Upper lobe of left lung (tissue), 6 donors: ENCODE measurements around the gene INPP5J. TPM values are rescaled to one million over a fixed set of nuclear protein-coding genes. Genes with fewer than 3 reads are reported as not detected.

Experiments
- ATAC-seq, 2 donors: fragments of 200-7000 bp; cut with Tn5 transposase; one replicate each; pipeline ENCODE4 v1.9.1; 2022; ENCODE audit warnings: mild to moderate bottlenecking in 2 of 2, moderate library complexity in 2 of 2; ENCODE audit not compliant: low FRiP score in 2 of 2
- DNase-seq, 2 donors: peaks; one replicate each; pipeline ENCODE4 v3.0.0-alpha.2; 2019 to 2020
- H3K27ac ChIP-seq, 4 donors: fragments of 200-600 bp; sonication (generic); one replicate each; pipeline ENCODE4 v1.5.1; 2016 to 2019
- H3K27me3 ChIP-seq, 4 donors: fragments of 200-600 bp; sonication (generic); one replicate each; pipeline ENCODE4 v1.5.1; 2017 to 2019
- H3K36me3 ChIP-seq, 4 donors: fragments of 200-600 bp; sonication (generic); one replicate each; pipeline ENCODE4 v1.5.1; 2016 to 2019
- H3K4me1 ChIP-seq, 4 donors: fragments of 200-600 bp; sonication (generic); one replicate each; pipeline ENCODE4 v1.5.1; 2018 to 2019
- H3K4me3 ChIP-seq, 4 donors: fragments of 200-600 bp; sonication (generic); one replicate each; pipeline ENCODE4 v1.5.1; 2017 to 2019; ENCODE audit warnings: mild to moderate bottlenecking in 2 of 4, moderate library complexity in 1 of 4
- H3K9me3 ChIP-seq, 4 donors: fragments of 200-600 bp; sonication (generic); one replicate each; pipeline ENCODE4 v1.5.1; 2018 to 2019
- EP300 ChIP-seq, 4 donors: sonication (generic); formaldehyde crosslinking; IDR thresholded peaks; one replicate each; pipeline ENCODE4 v1.5.1; 2017; ENCODE audit warnings: antibody characterized with exemption in 4 of 4, control low read depth in 2 of 4
- POLR2A ChIP-seq, 4 donors: fragments of 450-650 bp; IDR thresholded peaks; one replicate each; pipeline ENCODE4 v1.5.1; 2016 to 2017; ENCODE audit warnings: antibody characterized with exemption in 4 of 4, mild to moderate bottlenecking in 2 of 4
- POLR2AphosphoS5 ChIP-seq, 2 donors: sonication (generic); formaldehyde crosslinking; IDR thresholded peaks; one replicate each; pipeline ENCODE4 v1.5.1; 2017; ENCODE audit warnings: antibody characterized with exemption in 2 of 2
- WGBS, 2 donors: methylation state at CpG; one replicate each; pipeline ENCODE4 v1.1.5; 2017 to 2018; 5-methylcytosine and 5-hydroxymethylcytosine counted together
- total RNA-seq, 6 donors: library from RNA; depleted of rRNA in 4 of 6; stranded (reverse); fragments of >200 nt in 4 of 6; gene quantifications; one replicate each; pipeline versions ENCODE4 v1.1.0 to v1.2.1, GENCODE V29; 2016 to 2021
- TF ChIP-seq, protein P1 (sequence below), 6 experiments: fragments of 450-650 bp in 4 of 6; fragments of 200-600 bp in 2 of 6; sonication (generic) in 2 of 6; IDR thresholded peaks; one replicate each; pipeline ENCODE4 v1.5.1; 2016 to 2019; ENCODE audit warnings: antibody characterized with exemption in 6 of 6
- donor health status: DM: no; HTN: no; CAD: no; lungs with moderate emphysema.
- donor health status: DM: no; HTN: yes; CAD: no; lungs with severe emphysema.

INPP5J gene
- total RNA-seq, 6 donors from 2014 or later: 3.0 to 28.3 (median 6.2) TPM

- WGBS, 2 donors: 59 to 78% methylated on average over 3 to 5 of the region's 5 CpGs
- H3K4me1 ChIP-seq: peaks cover 18 to 25% (median 22%) of the 10 kb centered on the region in 4 donors
These were observed 50.8 kb downstream of the INPP5J start for GRCh38 chr22:31173386-31174145.

DNA sequence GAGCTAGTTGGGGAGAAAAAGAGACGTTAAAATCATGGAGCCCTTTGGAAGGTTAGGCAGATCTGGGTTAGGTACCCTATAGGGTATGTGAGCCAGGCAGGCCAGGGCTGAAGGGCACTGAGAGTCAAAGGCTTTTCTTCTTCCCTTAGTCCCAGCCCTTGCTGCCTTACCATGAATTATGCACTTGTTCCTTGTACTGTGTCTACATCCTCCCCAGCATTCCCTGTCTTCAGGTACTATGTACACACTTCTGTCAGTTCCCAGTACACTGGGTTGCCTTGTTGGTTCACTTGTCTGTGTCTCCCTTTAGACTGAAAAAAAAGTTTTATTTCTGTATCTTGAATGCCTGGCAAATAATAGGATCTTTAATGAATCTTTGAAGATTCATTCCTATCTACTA lies 54.2 kb downstream of the INPP5J start:
- no peak overlapping the region for H3K4me3 ChIP-seq
- ATAC-seq (no peak), DNase-seq (no peak)
- no peak overlapping the region for H3K27ac ChIP-seq
- H3K27me3 ChIP-seq: no peaks in the 10 kb centered on the region
- peaks cover 0 to 21% (median 1%) of the 10 kb centered on the region in 4 donors for H3K36me3 ChIP-seq
- H3K9me3 ChIP-seq: no peaks in the 10 kb centered on the region
- peaks cover 0 to 19% (median 10%) of the 10 kb centered on the region in 4 donors for H3K4me1 ChIP-seq
- TF ChIP-seq POLR2AphosphoS5 (IDR thresholded peaks at IDR 0.05) (no peak), EP300 (IDR thresholded peaks at IDR 0.05) (no peak), POLR2A (IDR thresholded peaks at IDR 0.05) (no peak)
- TF ChIP-seq, protein P1, sequence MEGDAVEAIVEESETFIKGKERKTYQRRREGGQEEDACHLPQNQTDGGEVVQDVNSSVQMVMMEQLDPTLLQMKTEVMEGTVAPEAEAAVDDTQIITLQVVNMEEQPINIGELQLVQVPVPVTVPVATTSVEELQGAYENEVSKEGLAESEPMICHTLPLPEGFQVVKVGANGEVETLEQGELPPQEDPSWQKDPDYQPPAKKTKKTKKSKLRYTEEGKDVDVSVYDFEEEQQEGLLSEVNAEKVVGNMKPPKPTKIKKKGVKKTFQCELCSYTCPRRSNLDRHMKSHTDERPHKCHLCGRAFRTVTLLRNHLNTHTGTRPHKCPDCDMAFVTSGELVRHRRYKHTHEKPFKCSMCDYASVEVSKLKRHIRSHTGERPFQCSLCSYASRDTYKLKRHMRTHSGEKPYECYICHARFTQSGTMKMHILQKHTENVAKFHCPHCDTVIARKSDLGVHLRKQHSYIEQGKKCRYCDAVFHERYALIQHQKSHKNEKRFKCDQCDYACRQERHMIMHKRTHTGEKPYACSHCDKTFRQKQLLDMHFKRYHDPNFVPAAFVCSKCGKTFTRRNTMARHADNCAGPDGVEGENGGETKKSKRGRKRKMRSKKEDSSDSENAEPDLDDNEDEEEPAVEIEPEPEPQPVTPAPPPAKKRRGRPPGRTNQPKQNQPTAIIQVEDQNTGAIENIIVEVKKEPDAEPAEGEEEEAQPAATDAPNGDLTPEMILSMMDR (IDR thresholded peaks at IDR 0.05): no peak
- WGBS, 2 donors: 75 to 90% methylated on average over 1 of the region's 1 CpG

More at GRCh38 chr22:31173386-31174145, 50.8 kb downstream of the INPP5J start:
- DNase-seq (no peak), ATAC-seq (no peak)
- H3K36me3 ChIP-seq: peaks cover 0 to 24% (median 0%) of the 10 kb centered on the region in 4 donors
- no peak overlapping the region for H3K4me3 ChIP-seq
- no peaks in the 10 kb centered on the region for H3K9me3 ChIP-seq
- no peak for TF ChIP-seq POLR2AphosphoS5 (IDR thresholded peaks at IDR 0.05)
- TF ChIP-seq POLR2A (IDR thresholded peaks at IDR 0.05): no peak
- no peak for TF ChIP-seq EP300 (IDR thresholded peaks at IDR 0.05)
- TF ChIP-seq, protein P1 (IDR thresholded peaks at IDR 0.05): no peak
- H3K27ac ChIP-seq: peak overlapping the region in 2 of 4 donors; percentile 31 to 64
- no peaks in the 10 kb centered on the region for H3K27me3 ChIP-seq

GRCh38 chr22:31177420-31178162 lies 54.8 kb downstream of the INPP5J start:
- TF ChIP-seq EP300 (IDR thresholded peaks at IDR 0.05): no peak
- TF ChIP-seq, protein P1 (IDR thresholded peaks at IDR 0.05): no peak
- TF ChIP-seq POLR2AphosphoS5 (IDR thresholded peaks at IDR 0.05): no peak
- TF ChIP-seq POLR2A (IDR thresholded peaks at IDR 0.05): no peak
- 86 to 89% methylated on average over 6 of the region's 6 CpGs for WGBS, 2 donors
- Histone ChIP-seq H3K27me3 (no peaks in the 10 kb centered on the region), H3K4me1 (peaks cover 0 to 19% (median 10%) of the 10 kb centered on the region in 4 donors), H3K9me3 (no peaks in the 10 kb centered on the region), H3K27ac (no peak overlapping the region), H3K4me3 (no peak overlapping the region), H3K36me3 (peaks cover 0 to 26% (median 1%) of the 10 kb centered on the region in 4 donors)
- ATAC-seq (peak in 1 of 2 donors; percentile 55), DNase-seq (no peak)

DNA sequence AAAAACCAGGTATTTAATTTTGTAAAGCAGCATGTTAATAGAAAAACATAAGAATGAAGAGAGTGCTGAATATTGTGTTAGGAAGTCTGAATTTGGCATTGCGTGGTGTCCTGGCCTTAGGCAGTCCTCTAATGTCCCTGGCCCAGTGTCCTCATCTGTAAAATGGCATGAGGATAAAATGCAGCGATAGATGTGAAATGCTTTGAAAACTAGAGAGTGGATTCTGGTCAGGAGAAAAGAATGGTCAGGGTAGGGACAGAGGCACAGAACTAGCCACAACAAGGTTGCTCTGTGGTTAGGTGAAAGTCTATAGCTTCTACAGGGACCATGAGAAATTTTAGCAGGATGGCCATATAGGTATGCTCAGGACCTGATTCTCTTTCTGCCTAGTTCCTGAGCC lies 56.1 kb downstream of the INPP5J start:
- Histone ChIP-seq H3K27ac (no peak overlapping the region), H3K4me3 (no peak overlapping the region), H3K36me3 (peaks cover 0 to 32% (median 5%) of the 10 kb centered on the region in 4 donors), H3K9me3 (no peaks in the 10 kb centered on the region), H3K27me3 (no peaks in the 10 kb centered on the region), H3K4me1 (peaks cover 0 to 8% (median 2%) of the 10 kb centered on the region in 4 donors)
- DNase-seq (no peak), ATAC-seq (no peak)
- TF ChIP-seq POLR2AphosphoS5 (IDR thresholded peaks at IDR 0.05) (no peak), POLR2A (IDR thresholded peaks at IDR 0.05) (no peak), EP300 (IDR thresholded peaks at IDR 0.05) (no peak)
- TF ChIP-seq, protein P1 (IDR thresholded peaks at IDR 0.05): no peak
- WGBS, 2 donors: 90 to 98% methylated on average over 2 of the region's 2 CpGs
